Choroid plexus epithelial cell (primary cell): ENCODE measurements around the gene SF3B4.
"Not testable (repeated sequence)": the region's sequence is repeated elsewhere in the genome, so short reads cannot be mapped to it uniquely, and the experiment has no call there.

Source experiments
- DNase-seq: peaks from one replicate; pipeline ENCODE4 v3.0.0-alpha.2; 2010; ENCODE audit warnings: low read depth
- H3K4me3 ChIP-seq: 2 replicates; pipeline ENCODE4 v1.5.1; 2011; ENCODE audit warnings: low read depth, mild to moderate bottlenecking, control low read depth, low read length, moderate library complexity
- TF ChIP-seq, protein P1 (sequence below): conservative IDR thresholded peaks from 2 replicates; pipeline ENCODE4 v1.5.1; 2011; ENCODE audit warnings: low read depth, mild to moderate bottlenecking, control low read depth, inconsistent platforms, low read length, moderate library complexity

The SF3B4 gene

DNA sequence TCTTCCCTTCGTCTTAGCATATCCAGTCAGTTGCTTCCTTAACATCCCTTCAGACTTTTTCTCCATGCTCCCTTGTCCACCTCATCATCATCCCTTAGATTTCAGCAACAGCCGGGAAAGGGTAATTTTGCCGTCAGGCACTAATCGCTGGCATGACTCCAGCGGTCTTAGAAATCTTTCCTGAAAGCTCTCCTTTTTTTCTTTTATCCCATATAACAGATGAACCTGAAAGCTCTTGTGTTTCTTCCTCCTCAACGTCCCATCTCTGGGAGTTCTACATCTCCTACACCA is 38.7 kb downstream of the SF3B4 start:
- peak; percentile 50 for DNase-seq
- peak overlapping the region; percentile 66 for H3K4me3 ChIP-seq
- TF ChIP-seq, protein P1, sequence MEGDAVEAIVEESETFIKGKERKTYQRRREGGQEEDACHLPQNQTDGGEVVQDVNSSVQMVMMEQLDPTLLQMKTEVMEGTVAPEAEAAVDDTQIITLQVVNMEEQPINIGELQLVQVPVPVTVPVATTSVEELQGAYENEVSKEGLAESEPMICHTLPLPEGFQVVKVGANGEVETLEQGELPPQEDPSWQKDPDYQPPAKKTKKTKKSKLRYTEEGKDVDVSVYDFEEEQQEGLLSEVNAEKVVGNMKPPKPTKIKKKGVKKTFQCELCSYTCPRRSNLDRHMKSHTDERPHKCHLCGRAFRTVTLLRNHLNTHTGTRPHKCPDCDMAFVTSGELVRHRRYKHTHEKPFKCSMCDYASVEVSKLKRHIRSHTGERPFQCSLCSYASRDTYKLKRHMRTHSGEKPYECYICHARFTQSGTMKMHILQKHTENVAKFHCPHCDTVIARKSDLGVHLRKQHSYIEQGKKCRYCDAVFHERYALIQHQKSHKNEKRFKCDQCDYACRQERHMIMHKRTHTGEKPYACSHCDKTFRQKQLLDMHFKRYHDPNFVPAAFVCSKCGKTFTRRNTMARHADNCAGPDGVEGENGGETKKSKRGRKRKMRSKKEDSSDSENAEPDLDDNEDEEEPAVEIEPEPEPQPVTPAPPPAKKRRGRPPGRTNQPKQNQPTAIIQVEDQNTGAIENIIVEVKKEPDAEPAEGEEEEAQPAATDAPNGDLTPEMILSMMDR, result no peak

DNA sequence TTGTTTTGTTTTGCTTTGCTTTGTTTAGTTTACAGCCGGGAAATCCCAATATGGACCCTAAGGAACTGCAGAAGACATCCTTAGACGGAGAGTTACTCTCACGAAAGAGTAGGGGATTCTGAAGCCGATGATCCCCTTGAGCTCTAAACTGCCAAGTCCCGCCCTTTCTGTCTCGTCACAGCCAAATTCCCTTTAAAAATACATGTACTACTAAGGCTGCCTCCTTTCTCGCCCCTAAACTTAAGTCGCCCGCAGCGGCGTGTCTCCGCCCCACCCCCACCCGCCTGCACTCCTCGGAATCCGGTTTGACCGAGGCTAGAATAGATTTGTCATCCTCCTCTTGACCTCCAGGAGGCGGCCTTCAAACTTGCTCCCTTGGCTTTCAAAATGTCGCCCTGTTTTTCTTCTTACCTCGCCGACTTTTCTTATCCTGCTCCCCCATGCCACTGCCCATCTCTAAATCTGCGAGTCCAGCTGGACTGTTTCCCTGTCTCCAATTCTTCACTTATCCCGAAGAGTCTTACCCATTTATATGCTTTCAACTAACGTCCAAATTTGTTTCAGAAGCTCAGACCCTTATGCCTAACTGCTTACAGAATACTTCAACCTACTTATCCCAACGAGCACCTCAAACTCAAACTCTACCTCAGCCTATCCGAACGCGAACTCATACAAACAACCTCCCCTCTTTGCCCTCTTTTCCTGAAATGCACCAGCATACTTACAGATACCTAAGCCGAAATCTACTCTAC is 39.2 kb downstream of the SF3B4 start:
- H3K4me3 ChIP-seq, result peak overlapping the region; percentile 66
- DNase-seq, result peak; percentile 94
- TF ChIP-seq, protein P1, result peak; percentile 70

DNA sequence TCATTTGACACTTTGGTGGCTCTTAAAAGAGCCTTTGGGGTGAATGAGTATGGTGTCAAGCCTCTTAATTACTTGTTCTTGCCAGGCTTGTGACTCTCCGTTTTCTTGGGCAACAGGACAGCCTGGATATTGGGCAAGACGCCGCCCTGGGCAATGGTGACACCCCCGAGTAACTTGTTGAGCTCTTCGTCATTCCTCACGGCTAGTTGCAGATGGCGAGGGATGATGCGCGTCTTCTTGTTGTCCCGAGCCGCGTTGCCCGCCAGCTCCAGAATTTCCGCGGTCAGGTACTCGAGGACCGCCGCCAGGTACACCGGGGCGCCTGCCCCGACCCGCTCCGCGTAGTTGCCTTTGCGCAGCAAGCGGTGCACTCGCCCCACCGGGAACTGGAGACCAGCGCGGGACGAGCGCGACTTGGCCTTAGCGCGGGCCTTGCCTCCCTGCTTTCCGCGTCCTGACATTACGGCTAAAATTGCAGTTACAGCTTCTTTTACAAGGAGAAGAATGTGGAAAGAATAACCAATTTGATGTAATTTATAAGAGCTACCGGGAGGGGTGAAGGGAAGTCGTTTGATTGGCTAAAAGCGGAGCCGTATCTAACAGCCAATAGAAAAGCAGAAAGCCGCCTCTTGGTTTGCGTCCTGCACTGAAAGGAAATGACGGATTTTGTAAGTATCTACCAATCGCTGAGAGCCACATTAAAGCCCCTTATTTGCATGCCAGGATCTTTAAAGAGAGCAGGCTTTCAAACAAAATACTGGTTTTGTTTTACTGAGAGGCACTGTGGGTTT is 40.0 kb downstream of the SF3B4 start:
- H3K4me3 ChIP-seq, result peak overlapping the region; percentile 72
- TF ChIP-seq, protein P1, result no peak
- peak; percentile 99 for DNase-seq

DNA sequence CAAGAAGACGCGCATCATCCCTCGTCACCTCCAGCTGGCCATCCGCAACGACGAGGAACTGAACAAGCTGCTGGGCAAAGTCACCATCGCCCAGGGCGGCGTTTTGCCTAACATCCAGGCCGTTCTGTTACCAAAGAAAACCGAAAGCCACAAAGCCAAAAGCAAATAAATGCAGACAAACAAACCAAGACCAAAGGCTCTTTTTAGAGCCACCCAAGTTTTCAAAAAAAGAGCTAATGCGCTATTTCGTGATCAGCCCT is 40.5 kb downstream of the SF3B4 start:
- peak overlapping the region; percentile 72 for H3K4me3 ChIP-seq
- DNase-seq, result not testable (repeated sequence)

DNA sequence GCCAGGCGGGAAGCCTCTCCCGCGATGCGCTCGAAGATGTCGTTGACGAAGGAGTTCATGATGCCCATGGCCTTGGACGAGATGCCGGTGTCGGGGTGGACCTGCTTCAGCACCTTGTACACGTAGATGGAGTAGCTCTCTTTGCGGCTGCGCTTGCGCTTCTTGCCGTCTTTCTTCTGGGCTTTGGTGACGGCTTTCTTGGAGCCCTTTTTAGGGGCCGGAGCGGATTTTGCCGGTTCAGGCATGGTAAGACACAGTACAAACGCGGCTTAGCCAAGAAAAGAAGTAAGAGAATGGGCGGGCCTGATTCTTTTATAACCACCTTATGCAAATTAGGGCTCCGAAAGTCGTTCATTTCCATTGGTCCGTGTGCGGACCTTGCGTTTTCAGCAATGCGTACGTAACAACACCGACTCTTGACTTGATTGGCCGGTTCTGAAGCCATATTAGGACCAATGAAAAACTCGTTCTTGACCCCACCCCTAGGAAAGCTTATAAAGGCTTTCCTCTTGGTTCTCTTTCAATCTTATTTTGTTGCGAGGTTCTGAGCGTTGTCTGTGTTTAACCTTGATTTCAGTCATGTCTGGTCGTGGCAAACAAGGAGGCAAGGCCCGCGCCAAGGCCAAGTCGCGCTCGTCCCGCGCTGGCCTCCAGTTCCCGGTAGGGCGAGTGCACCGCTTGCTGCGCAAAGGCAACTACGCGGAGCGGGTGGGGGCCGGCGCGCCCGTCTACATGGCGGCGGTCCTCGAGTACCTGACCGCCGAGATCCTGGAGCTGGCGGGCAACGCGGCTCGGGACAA is 41.0 kb downstream of the SF3B4 start:
- peak overlapping the region; percentile 72 for H3K4me3 ChIP-seq
- peak; percentile 100 for DNase-seq
- TF ChIP-seq, protein P1, result no peak

DNA sequence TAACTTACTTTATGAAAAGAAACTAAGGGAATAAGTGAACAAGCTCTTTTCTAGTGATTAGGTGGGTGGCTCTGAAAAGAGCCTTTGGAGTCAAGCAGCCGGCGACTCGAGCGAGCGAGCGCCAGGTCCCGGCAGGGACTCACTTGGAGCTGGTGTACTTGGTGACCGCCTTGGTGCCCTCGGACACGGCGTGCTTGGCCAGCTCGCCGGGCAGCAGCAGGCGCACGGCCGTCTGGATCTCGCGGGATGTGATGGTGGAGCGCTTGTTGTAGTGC is 41.5 kb downstream of the SF3B4 start:
- H3K4me3 ChIP-seq, result peak overlapping the region; percentile 65
- not testable (repeated sequence) for DNase-seq

DNA sequence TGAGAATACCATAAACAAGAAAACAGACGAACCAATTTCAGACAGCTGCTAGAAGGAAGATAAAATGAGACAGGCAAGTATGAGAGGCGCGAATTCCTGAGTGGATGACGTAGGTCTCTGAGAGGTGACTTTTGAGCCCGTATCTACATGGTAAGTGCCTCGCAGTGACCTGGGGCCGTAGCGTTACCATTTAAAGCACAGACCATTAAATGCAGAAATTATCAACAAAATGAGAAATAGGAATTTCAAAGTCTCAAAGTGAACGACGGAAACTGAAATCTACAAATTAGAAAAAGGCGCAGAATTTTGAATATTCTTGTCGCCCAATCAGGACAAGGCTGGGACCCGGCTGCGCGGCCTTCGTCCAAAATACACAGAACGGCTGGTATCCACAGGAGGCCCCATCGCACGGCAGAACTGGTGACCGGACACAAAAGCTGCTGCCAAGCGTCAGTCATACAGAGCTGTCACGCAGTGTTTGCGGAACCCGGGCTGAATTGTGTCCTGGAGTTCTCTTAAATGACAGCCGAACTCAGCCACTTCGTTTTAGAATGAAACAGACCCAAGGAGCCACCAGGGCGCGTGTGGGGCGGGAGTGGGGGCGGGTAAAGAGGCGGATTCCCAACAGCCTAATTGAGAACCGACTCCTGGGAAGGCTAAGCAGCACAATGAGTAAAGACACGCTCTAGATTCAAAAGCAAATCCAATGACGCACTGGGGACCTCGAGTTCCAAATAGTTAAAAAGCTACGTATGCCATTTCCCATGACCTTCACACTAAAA is 42.1 kb downstream of the SF3B4 start:
- H3K4me3 ChIP-seq, result peak overlapping the region; percentile 65
- DNase-seq, result peak; percentile 84
- TF ChIP-seq, protein P1, result peak; percentile 23
